ENCODE data around the gene JHY. TPM values are rescaled to one million over a fixed set of nuclear protein-coding genes. Genes with fewer than 3 reads are reported as not detected.

Gene JHY
- total and polyA plus RNA-seq, 2 of the 8 experiments (the other 6 are each of a cell fraction or from before 2014, with no cell fraction given), result 0.29 to 0.91 TPM

- Histone ChIP-seq H4K91ac (replicated peaks; ENCODE audit: insufficient read length, low read length) (no peak overlapping the region), H2AFZ (ENCODE audit: low read length) (no peak overlapping the region), H3K27me3 (replicated peaks in 1 of 4; ENCODE audit: control insufficient read depth in 3 of 4, extremely low read depth in 1 of 4, insufficient read depth in 3 of 4, low read length in 3 of 4) (no peaks in the 10 kb centered on the region), H3K14ac (ENCODE audit: insufficient read length) (no peak overlapping the region), H2BK120ac (replicated peaks; ENCODE audit: low read depth, low read length) (no peak overlapping the region), H3K4me3 (ENCODE audit: extremely low read depth in 1 of 4, insufficient read depth in 2 of 4, low read depth in 3 of 4, low read length in 4 of 4) (no peak overlapping the region), H3K9me3 (ENCODE audit: insufficient read depth in 2 of 2, low read depth in 1 of 2, low read length in 1 of 2) (no peaks in the 10 kb centered on the region; a peak in 1 of 4 replicates), H3K56ac (replicated peaks; ENCODE audit: insufficient read length, low read depth, low read length) (no peak overlapping the region), H3K79me2 (ENCODE audit: control insufficient read depth in 1 of 2, insufficient read depth in 2 of 2, low read length in 2 of 2) (no peaks in the 10 kb centered on the region), H2BK12ac (ENCODE audit: low read depth, low read length) (no peak overlapping the region), H3K23ac (ENCODE audit: insufficient read length) (no peak overlapping the region), H4K20me1 (replicated peaks in 1 of 2; ENCODE audit: control insufficient read depth in 1 of 2, insufficient read depth in 2 of 2, low read length in 2 of 2) (peaks cover 0 to 3% of the 10 kb centered on the region in 2 experiments), H3K4me1 (replicated peaks in 1 of 4; ENCODE audit: control insufficient read depth in 3 of 4, insufficient read depth in 4 of 4, low read length in 3 of 4) (peaks cover 0 to 13% (median under 1%) of the 10 kb centered on the region in 4 experiments; a peak in 1 of 7 replicates), H3K18ac (ENCODE audit: extremely low read depth, low read length) (no peak overlapping the region), H3K9ac (replicated peaks in 1 of 4; ENCODE audit: extremely low read depth in 1 of 4, low read depth in 3 of 4, low read length in 3 of 4) (no peak overlapping the region), H3K36me3 (ENCODE audit: control insufficient read depth in 2 of 4, insufficient read depth in 4 of 4, low read length in 3 of 4) (no peaks in the 10 kb centered on the region), H3K27ac (ENCODE audit: low read depth, low read length) (no peak overlapping the region), H2AK5ac (ENCODE audit: low read depth, low read length) (no peak overlapping the region), H3K23me2 (ENCODE audit: low read depth, low read length) (peaks cover 7% of the 10 kb centered on the region; the same call in 1 of the 2 replicates), H2BK20ac (ENCODE audit: low read length) (no peak overlapping the region), H3K4me2 (ENCODE audit: insufficient read depth in 1 of 2, low read depth in 2 of 2, low read length in 2 of 2) (no peak overlapping the region), H2BK15ac (ENCODE audit: low read length) (no peak overlapping the region), H4K5ac (ENCODE audit: insufficient read length, low read depth, low read length) (no peak overlapping the region), H3K79me1 (ENCODE audit: low read depth, low read length) (no peaks in the 10 kb centered on the region), H4K8ac (ENCODE audit: extremely low read depth, insufficient read depth, low read length) (no peak overlapping the region), H2BK5ac (ENCODE audit: low read depth, low read length) (no peak overlapping the region; the same call in 1 of the 2 replicates), H3K4ac (replicated peaks; ENCODE audit: insufficient read length, low read depth, low read length) (no peak overlapping the region)
- DNase-seq (ENCODE audit: low read depth in 1 of 2, low spot score in 2 of 2) (no peak), FAIRE-seq (no peak)
- CTCF ChIA-PET (ENCODE audit: partially characterized antibody), result interaction anchor here (0.8 to 5.0 kb wide), 14 partner anchors 13 to 747 kb away, joined by 3 to 49 read pairs (median 4); no protein-coding TSS in a partner anchor
- POLR2A ChIA-PET (ENCODE audit: partially characterized antibody), result interaction anchor here (0.9 to 2.7 kb wide), 2 partner anchors 13 to 21 kb away, joined by 5 to 10 read pairs; no protein-coding TSS in a partner anchor
- 90% methylated on average over 7 of the region's 7 CpGs; no CpG with 5 or more reads in 1 of the 2 experiments for WGBS, 2 experiments (ENCODE audit: extremely low coverage in 1 of 2, insufficient coverage in 1 of 2, insufficient read length in 1 of 2, insufficient replicate concordance in 2 of 2, low coverage in 1 of 2, low lambda C conversion rate in 2 of 2, missing lambda C conversion rate in 1 of 2)
- TF ChIP-seq HDAC2 (IDR thresholded peaks at IDR 0.05; ENCODE audit: borderline replicate concordance in 1 of 2, low read depth in 2 of 2, low read length in 2 of 2), result no peak
- no peak for TF ChIP-seq ATF3 (IDR thresholded peaks at IDR 0.05; ENCODE audit: insufficient read depth, low read depth, low read length)
- TF ChIP-seq SUZ12 (IDR thresholded peaks at IDR 0.05; ENCODE audit: low read length), result no peak
- no peak for TF ChIP-seq JUN (IDR thresholded peaks at IDR 0.05; ENCODE audit: low read depth, low read length)
- TF ChIP-seq CHD1 (IDR thresholded peaks at IDR 0.05; ENCODE audit: low read depth, low read length), result no peak
- TF ChIP-seq SAP30 (IDR thresholded peaks at IDR 0.05; ENCODE audit: insufficient read depth, insufficient replicate concordance, low read length), result no peak
- TF ChIP-seq CHD2 (IDR thresholded peaks at IDR 0.05; ENCODE audit: low read length), result no peak
- TF ChIP-seq POU5F1 (IDR thresholded peaks at IDR 0.05; ENCODE audit: low read depth, low read length), result no peak
- no peak for TF ChIP-seq CTBP2 (IDR thresholded peaks at IDR 0.05; ENCODE audit: borderline replicate concordance, insufficient read depth, insufficient read length, low read length)
- no peak for TF ChIP-seq SP4 (IDR thresholded peaks at IDR 0.05; ENCODE audit: low read length)
- TF ChIP-seq BACH1 (IDR thresholded peaks at IDR 0.05; ENCODE audit: low read length), result no peak
- TF ChIP-seq RXRA (IDR thresholded peaks at IDR 0.05; ENCODE audit: insufficient read depth, low read depth, low read length), result no peak
These were observed 48.6 kb upstream of the JHY start for GRCh38 chr11:122833846-122834464.

Data from H1 (cell line).